Hematopoietic multipotent progenitor cell (in vitro differentiated cells): ENCODE measurements around the gene ZCCHC8. TPM values are rescaled to one million over a fixed set of nuclear protein-coding genes. Genes with fewer than 3 reads are reported as not detected.
A peak's percentile ranks its signal among the peaks of the same experiment; 100 is the strongest.

Experiments
- DNase-seq, 3 donors: peaks; one replicate each; pipeline ENCODE4 v3.0.0-alpha.2; 2011 to 2015; ENCODE audit warnings: low read depth in 2 of 3, low spot score in 2 of 3
- total RNA-seq: library from RNA; depleted of rRNA; stranded (reverse); fragments of >200 nt; gene quantifications from one replicate; pipeline ENCODE4 v1.2.3, GENCODE V29; 2012

The ZCCHC8 gene
- 16.4 TPM for total RNA-seq

DNA sequence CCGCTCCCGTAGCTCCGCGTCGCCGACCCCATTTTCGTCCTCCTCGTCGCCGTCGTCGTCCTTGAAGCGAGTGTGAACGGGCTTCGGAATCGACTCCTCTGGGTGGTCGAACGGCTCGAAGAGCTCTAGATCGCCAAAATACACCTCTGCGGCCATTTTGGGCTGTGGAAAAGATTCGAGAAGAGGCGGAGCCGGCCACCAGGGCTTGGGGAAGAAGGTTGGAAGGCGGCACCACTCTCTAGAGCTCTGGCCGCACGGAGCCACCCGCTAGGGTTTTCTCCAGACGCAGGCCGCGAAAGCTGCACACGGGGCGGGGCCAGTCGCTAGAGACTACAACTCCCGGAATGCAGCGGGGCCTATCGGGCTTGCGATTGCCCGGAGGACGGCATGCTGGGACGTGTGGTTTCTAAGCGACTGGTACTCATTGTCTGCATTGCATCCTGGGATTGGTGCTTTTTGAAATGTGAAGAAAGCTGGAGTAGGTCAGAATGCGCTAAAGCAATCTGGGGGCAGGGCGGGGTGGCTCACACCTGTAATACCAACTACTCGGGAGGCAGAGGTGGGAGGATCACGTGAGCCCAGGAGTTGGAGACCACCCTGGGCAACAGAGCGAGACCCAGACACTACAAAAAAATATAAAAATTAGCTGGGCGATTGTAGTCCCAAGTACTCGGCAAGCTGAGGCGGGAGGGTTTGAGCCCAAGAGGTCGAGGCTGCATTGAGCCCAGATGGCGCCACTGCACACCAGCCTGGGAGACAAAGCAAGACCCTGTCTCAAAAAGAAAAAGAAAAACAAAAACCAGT lies at the start of gene ZCCHC8:
Gene ZCCHC8 (minus strand): TSS at position 248 of the 804 bp plus-strand sequence. CDS start 92 bp downstream, at position 156.
- DNase-seq, result peak; percentile 86 to 99 (median 97)

GRCh38 chr12:122547330-122547729 lies 46.6 kb upstream of the ZCCHC8 start:
- DNase-seq, result no peak

- DNase-seq, result no peak
Measured at GRCh38 chr12:122545855-122546254, 45.1 kb upstream of the ZCCHC8 start.

DNA sequence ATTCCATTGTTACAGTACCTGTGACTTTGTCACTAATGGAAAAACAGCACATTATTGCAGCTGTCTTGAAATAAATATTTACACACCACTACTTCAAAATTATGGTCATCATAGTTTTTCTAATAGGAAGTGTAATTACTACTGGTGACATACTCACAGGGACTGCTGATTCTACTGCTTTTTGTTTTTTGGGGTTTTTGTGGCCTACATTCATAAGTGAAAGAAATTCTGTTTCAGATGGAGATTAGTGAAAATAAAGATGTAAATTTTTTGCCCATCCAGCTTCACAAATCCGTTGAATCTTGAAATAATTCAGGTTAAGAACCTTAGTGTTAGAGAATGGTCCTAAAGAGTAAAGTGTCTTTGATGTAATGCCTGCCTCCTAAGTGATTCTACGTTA lies 43.8 kb upstream of the ZCCHC8 start:
- no peak for DNase-seq

- DNase-seq, result no peak
Measured at GRCh38 chr12:122538496-122538895, 37.8 kb upstream of the ZCCHC8 start.

DNA sequence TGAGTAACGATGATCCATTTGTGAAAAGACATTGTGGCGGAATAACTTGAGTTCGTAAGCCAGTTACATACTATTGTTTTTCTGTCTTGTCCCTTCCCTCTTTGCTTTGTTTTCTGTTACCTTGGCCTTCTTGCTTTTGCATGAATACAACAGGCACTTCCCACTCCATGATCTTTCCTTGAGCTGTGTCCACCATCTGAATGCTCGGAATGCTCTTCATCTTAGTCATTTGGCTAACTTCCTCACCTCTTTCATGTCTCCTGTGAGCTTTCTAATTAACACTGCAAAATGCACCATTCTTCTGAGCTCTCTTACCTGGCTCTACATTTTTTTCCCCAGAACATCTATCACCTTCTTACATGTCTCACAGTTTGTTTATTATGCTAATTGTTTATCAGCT lies 36.3 kb upstream of the ZCCHC8 start:
- DNase-seq, result no peak

GRCh38 chr12:122533856-122534255 lies 33.1 kb upstream of the ZCCHC8 start:
- DNase-seq, result no peak

DNA sequence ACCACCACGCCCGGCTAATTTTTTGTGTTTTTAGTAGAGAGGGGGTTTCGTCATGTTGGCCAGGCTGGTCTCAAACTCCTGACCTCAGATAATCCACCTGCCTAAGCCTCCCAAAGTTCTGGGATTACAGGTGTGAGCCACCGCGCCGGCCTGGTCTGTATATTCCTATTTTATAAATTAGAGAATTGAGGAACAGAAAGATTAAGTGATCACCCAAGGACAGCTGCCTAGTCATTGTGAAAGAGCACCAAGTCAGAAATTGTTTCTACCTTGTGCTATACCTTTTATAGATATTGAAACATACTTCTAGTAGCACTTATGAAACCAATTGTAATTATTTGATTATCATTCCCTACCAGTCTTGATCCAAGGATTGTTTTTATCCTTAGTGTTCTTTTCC lies 28.3 kb upstream of the ZCCHC8 start:
- DNase-seq, result no peak

DNA sequence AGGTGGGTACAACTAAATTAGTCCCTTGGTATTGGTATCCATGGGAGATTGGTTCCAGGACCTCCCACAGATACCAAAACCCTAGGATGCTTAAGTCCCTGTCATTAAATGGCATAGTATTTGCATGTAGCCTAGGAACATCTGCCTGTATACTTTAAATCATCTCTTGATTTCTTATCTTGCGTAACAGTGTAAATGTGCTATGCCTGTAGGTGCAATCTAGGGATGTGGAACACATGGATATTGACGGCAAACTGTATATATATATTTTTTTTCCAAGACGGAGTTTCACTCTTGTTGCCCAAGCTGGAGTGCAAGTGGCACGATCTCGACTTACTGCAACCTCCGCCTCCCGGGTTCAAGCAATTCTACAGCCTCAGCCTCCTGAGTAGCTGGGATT lies 27.9 kb upstream of the ZCCHC8 start:
- DNase-seq, result no peak

DNA sequence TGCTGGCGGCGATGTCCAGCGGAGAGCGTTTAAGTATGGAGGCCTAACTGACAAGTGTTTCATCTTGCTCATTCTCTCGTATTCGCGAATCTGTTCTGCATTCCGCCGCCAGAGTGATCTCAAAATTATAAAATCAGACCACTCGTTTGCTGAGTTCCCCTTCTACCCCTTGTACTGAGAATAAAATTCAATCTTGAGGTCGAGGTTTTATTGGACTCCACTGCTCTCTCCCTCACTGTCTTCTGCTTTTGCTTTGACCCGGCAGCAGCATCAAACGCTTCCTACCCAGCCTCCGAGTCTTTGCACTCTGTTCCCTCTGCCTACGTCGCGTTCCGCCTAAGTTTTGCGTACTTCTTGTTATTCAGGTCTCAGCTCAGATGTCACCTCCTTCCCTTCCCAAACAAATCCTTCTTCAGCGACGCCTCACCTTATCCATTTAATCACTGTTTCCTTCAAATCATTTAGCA lies 26.8 kb upstream of the ZCCHC8 start:
- DNase-seq, result peak in 2 of 3 donors; percentile 21 to 27

GRCh38 chr12:122526683-122527477 lies 26.1 kb upstream of the ZCCHC8 start, which contains the start of the genes KNTC1 and RSRC2:
Gene KNTC1, plus strand, starts transcription at chr12:122527249. Its CDS starts 2,815 bp downstream, at chr12:122530064.
Gene RSRC2, minus strand, starts transcription at chr12:122526936. Its CDS starts 83 bp downstream, at chr12:122526853.
- peak; percentile 92 to 100 (median 100) for DNase-seq

- no peak for DNase-seq
Measured at GRCh38 chr12:122523846-122524718, 23.4 kb upstream of the ZCCHC8 start.

DNA sequence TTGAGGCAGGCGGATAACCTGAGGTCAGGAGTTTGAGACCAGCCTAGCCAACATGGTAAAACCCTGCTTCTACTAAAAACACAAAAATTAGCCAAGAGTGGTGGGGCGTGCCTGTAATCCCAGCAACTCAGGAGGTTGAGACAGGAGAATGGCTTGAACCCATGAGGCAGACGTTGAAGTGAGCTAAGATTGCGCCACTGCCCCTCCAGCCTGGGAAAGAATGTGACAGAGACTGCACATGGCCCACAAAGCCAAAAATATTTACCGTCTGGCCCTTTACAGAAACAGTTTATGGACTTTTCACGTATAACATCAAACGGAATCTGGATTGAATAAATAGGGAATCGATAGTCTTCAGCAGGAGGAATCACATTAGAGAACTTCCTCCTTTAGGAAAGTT lies 22.5 kb upstream of the ZCCHC8 start:
- no peak for DNase-seq

GRCh38 chr12:122520676-122521075 lies 19.9 kb upstream of the ZCCHC8 start:
- DNase-seq, result no peak

GRCh38 chr12:122519418-122519817 lies 18.7 kb upstream of the ZCCHC8 start:
- no peak for DNase-seq

DNA sequence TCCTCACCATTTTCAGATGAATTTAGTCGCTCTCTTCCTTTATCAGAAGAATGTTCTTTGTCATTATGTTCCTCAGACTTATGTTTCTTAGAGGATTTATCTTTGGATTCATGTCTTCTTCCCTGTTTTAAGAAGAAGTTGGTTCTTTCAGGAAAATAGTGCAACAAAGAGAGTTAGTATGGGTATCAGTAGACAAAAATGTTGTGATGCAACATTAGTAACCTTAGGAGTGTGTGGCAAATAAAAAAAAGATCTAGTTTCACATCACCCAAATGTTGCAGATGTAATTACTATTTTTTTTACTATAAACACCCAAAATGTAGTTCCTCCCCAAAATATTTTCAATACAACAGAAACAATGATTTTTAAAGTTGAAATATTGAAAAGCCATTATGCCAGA lies 18.2 kb upstream of the ZCCHC8 start:
- DNase-seq, result no peak

DNA sequence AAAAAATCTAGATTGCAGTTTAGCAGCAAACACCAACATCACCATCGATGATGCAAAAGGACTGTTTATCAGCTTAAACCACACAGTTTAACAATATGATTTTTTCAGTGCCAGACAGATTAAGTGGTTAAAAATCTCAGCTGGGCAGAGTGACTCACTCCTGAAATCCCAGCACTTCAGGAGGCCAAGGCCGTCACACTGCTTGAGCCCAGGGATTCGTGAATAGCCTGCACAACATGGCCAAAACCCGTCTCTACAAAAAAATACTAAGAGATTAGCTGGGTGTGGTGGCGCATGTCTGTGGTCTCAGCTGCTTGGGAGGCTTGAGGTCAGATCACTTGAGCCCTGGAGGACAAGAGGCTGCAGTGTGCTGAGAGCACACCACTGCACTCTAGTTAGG lies 17.1 kb upstream of the ZCCHC8 start:
- DNase-seq, result no peak

DNA sequence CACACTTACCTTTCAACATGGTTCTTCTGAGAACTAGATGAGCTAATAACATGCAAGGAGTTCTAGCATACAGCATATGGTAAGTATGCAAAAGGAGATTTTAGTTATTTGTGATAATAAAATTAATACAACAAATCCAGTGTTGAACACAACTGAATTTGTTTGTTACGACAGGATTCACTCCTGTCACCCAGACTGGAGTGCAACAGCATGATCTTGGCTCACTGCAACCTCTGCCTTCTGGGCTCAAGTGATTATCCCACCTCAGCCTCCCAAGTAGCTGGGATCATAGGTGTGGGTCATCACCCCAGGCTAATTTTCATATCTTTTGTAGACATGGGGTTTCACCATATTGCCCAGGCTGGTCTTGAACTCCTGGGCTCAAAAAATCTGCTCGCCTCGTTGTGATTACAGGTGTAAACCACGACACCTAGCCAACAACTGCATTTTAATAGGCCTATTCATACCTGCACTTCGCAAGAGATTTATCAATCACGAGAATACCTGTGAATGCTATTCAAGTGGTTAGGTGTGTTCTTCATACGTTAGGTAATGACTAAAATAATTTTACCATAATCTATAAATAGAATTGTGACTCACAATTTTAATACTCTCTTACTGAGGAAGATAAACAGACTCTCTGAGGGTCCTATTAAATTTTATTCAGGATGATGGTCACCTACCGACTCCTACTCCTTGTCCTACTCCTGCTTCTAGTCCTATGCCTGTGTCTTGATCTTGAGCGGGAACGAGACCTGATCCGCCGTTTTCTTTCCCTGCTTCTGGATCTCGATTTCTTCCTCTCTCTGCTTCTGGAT lies 16.0 kb upstream of the ZCCHC8 start:
- no peak for DNase-seq

DNA sequence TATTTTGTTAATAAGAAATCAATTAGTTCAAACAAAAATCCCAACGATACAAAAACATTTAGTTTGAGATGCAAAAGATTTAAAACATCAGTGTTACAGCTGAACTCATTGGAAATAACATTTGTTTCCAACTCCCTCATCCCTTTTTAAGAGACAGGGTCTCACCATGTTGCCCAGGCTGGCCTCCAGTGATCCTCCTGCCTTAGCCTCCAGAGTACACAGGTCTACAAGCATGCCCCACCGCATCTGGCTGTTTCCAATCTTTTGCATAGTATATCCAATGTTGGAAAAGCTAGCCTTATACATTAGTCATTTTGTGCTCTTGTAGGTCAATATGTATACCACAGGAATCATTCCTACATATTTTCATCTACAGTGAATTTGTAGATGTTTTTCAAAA lies 14.5 kb upstream of the ZCCHC8 start:
- DNase-seq, result no peak

- DNase-seq, result no peak
Measured at GRCh38 chr12:122513660-122514059, 12.9 kb upstream of the ZCCHC8 start.
